22Rv1 (cell line): Measurements from ENCODE around the gene C21orf58.

Source experiments
- ZFX ChIP-seq: fragments of 450-650 bp; IDR thresholded peaks from 2 replicates; pipeline ENCODE4 v1.6.1; 2017; ENCODE audit warnings: antibody characterized with exemption, borderline replicate concordance
- TF ChIP-seq, protein P1 (sequence below): fragments of 450-650 bp; IDR thresholded peaks from 2 replicates; pipeline ENCODE4 v1.5.1; 2017; ENCODE audit warnings: mild to moderate bottlenecking

- TF ChIP-seq, protein P1, sequence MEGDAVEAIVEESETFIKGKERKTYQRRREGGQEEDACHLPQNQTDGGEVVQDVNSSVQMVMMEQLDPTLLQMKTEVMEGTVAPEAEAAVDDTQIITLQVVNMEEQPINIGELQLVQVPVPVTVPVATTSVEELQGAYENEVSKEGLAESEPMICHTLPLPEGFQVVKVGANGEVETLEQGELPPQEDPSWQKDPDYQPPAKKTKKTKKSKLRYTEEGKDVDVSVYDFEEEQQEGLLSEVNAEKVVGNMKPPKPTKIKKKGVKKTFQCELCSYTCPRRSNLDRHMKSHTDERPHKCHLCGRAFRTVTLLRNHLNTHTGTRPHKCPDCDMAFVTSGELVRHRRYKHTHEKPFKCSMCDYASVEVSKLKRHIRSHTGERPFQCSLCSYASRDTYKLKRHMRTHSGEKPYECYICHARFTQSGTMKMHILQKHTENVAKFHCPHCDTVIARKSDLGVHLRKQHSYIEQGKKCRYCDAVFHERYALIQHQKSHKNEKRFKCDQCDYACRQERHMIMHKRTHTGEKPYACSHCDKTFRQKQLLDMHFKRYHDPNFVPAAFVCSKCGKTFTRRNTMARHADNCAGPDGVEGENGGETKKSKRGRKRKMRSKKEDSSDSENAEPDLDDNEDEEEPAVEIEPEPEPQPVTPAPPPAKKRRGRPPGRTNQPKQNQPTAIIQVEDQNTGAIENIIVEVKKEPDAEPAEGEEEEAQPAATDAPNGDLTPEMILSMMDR, result no peak
- no peak for TF ChIP-seq ZFX
Measured at GRCh38 chr21:46255166-46255565, 68.5 kb downstream of the C21orf58 start.
